Omental fat pad (tissue), 4 donors: ENCODE results near the gene CCDC88B. TPM values are rescaled to one million over a fixed set of nuclear protein-coding genes. Genes with fewer than 3 reads are reported as not detected.

Experiments
- ATAC-seq: fragments of 150-250 bp; one replicate; pipeline ENCODE4 v1.9.1; 2016; ENCODE audit warnings: mild to moderate bottlenecking, moderate library complexity; ENCODE audit not compliant: low FRiP score
- DNase-seq: peaks from one replicate; pipeline ENCODE4 v3.0.0-alpha.2; 2019; ENCODE audit warnings: low spot score
- total RNA-seq, 4 donors: library from RNA; depleted of rRNA; stranded (reverse); fragments of >200 nt; gene quantifications; one replicate each; pipeline ENCODE4 v1.1.0, GENCODE V29; 2016
- TF ChIP-seq, protein P1 (sequence below), 3 donors: fragments of 450-650 bp; IDR thresholded peaks; one replicate each; pipeline ENCODE4 v1.5.1; 2016 to 2017; ENCODE audit warnings: antibody characterized with exemption in 3 of 3, mild to moderate bottlenecking in 3 of 3, moderate library complexity in 2 of 3

The CCDC88B gene
- total RNA-seq, 4 donors from 2014 or later, result 6.2 to 24.1 (median 10.3) TPM

- TF ChIP-seq, protein P1, sequence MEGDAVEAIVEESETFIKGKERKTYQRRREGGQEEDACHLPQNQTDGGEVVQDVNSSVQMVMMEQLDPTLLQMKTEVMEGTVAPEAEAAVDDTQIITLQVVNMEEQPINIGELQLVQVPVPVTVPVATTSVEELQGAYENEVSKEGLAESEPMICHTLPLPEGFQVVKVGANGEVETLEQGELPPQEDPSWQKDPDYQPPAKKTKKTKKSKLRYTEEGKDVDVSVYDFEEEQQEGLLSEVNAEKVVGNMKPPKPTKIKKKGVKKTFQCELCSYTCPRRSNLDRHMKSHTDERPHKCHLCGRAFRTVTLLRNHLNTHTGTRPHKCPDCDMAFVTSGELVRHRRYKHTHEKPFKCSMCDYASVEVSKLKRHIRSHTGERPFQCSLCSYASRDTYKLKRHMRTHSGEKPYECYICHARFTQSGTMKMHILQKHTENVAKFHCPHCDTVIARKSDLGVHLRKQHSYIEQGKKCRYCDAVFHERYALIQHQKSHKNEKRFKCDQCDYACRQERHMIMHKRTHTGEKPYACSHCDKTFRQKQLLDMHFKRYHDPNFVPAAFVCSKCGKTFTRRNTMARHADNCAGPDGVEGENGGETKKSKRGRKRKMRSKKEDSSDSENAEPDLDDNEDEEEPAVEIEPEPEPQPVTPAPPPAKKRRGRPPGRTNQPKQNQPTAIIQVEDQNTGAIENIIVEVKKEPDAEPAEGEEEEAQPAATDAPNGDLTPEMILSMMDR (IDR thresholded peaks at IDR 0.05), result no peak
- ATAC-seq (peak; percentile 64), DNase-seq (no peak)
Observed at GRCh38 chr11:64384028-64384737, 44.2 kb downstream of the CCDC88B start.

- ATAC-seq (no peak), DNase-seq (no peak)
- TF ChIP-seq, protein P1 (IDR thresholded peaks at IDR 0.05), result no peak
Observed at GRCh38 chr11:64384981-64385944, 45.3 kb downstream of the CCDC88B start.

- DNase-seq, result no peak
- TF ChIP-seq, protein P1 (IDR thresholded peaks at IDR 0.05), result no peak
- ATAC-seq, result no peak
Observed at GRCh38 chr11:64385945-64386704, 46.1 kb downstream of the CCDC88B start.

- TF ChIP-seq, protein P1 (IDR thresholded peaks at IDR 0.05), result no peak
- no peak for DNase-seq
- no peak for ATAC-seq
Observed at GRCh38 chr11:64387916-64388315, 47.9 kb downstream of the CCDC88B start.

- TF ChIP-seq, protein P1 (IDR thresholded peaks at IDR 0.05), result no peak
- ATAC-seq, result no peak
- DNase-seq, result no peak
Observed at GRCh38 chr11:64388894-64389293, 48.9 kb downstream of the CCDC88B start.

GRCh38 chr11:64389851-64390250 lies 49.8 kb downstream of the CCDC88B start:
- DNase-seq, result no peak
- no peak for ATAC-seq
- TF ChIP-seq, protein P1 (IDR thresholded peaks at IDR 0.05), result no peak
